SK-N-SH (cell line): ENCODE results near the gene FNDC4. TPM values are rescaled to one million over a fixed set of nuclear protein-coding genes. Genes with fewer than 3 reads are reported as not detected.
A peak's percentile ranks its signal among the peaks of the same experiment; 100 is the strongest.

Experiments
- CTCF ChIA-PET: fragments of 300-600, 350-600 bp; formaldehyde crosslinking; extraction: SDS; loops from one replicate; lab custom pipeline; 2021; lab: Yijun Ruan, JAX
- POLR2A ChIA-PET: fragments of 350-600 bp; sonication (Branson Sonifier 250); formaldehyde crosslinking; extraction: SDS; loops from one replicate; lab custom pipeline; 2020; ENCODE audit warnings: antibody characterized with exemption, inconsistent platforms; lab: Yijun Ruan, JAX
- DNase-seq: peaks from one replicate; pipeline ENCODE4 v3.0.0; 2012
- H2AFZ ChIP-seq: fragments of 200-600 bp; sonication (generic); 2 replicates; pipeline ENCODE4 v1.8.1; 2016; ENCODE audit warnings: antibody characterized with exemption, mild to moderate bottlenecking, low read depth
- H3F3A ChIP-seq: fragments of 200-600 bp; sonication (generic); replicated peaks from 2 replicates; pipeline ENCODE3; 2016; ENCODE audit warnings: antibody characterized with exemption, mild to moderate bottlenecking; ENCODE audit not compliant: insufficient read depth
- H3K27ac ChIP-seq, 2 experiments: fragments of 200-500 bp in 1 of 2; fragments of 200-600 bp in 1 of 2; sonication (Bioruptor generic) in 1 of 2; sonication (generic), shearing (Covaris generic) in 1 of 2; 2 replicates each; pipeline versions ENCODE4 v1.5.1 to v1.6.1; 2014 to 2016; ENCODE audit warnings: low read depth in 2 of 2, inconsistent platforms in 1 of 2, low read length in 1 of 2, mild to moderate bottlenecking in 1 of 2, mixed read lengths in 1 of 2
- H3K27me3 ChIP-seq: fragments of 200-600 bp; sonication (generic), shearing (Covaris generic); 2 replicates; pipeline ENCODE4 v1.6.1; 2016; ENCODE audit warnings: mixed run types; ENCODE audit not compliant: insufficient read depth
- H3K36me3 ChIP-seq, 2 experiments: fragments of 200-500 bp in 1 of 2; fragments of 200-600 bp in 1 of 2; sonication (Bioruptor generic) in 1 of 2; sonication (generic) in 1 of 2; replicated peaks in 1 of 2; 2 replicates each; pipeline versions ENCODE3 to v1.5.1; 2014 to 2016; ENCODE audit warnings: low read length in 1 of 2, mild to moderate bottlenecking in 1 of 2; ENCODE audit not compliant: insufficient read depth in 2 of 2, control insufficient read depth in 1 of 2
- H3K4me1 ChIP-seq, 2 experiments: fragments of 200-500 bp in 1 of 2; fragments of 200-600 bp in 1 of 2; sonication (Bioruptor generic) in 1 of 2; sonication (generic), shearing (Covaris generic) in 1 of 2; 2 replicates each; pipeline versions ENCODE4 v1.5.1 to v1.6.1; 2014 to 2016; ENCODE audit warnings: low read depth in 1 of 2, low read length in 1 of 2, mixed run types in 1 of 2; ENCODE audit not compliant: insufficient read depth in 2 of 2, control insufficient read depth in 1 of 2
- H3K4me2 ChIP-seq: fragments of 200-600 bp; sonication (generic), shearing (Covaris generic); 2 replicates; pipeline ENCODE4 v1.6.1; 2017; ENCODE audit warnings: mixed run types
- H3K4me3 ChIP-seq, 2 experiments: fragments of 200-500 bp in 1 of 2; fragments of 200-600 bp in 1 of 2; sonication (Bioruptor generic) in 1 of 2; sonication (generic), shearing (Covaris generic) in 1 of 2; 2 replicates each; pipeline versions ENCODE4 v1.5.1 to v1.8.1; 2014 to 2016; ENCODE audit warnings: low read depth in 2 of 2, inconsistent platforms in 1 of 2, low read length in 1 of 2, mild to moderate bottlenecking in 1 of 2, mixed read lengths in 1 of 2, moderate library complexity in 1 of 2
- H3K79me2 ChIP-seq: fragments of 200-600 bp; sonication (generic); 2 replicates; pipeline ENCODE4 v1.8.1; 2017; ENCODE audit warnings: mild to moderate bottlenecking; ENCODE audit not compliant: insufficient read depth
- H3K9ac ChIP-seq: fragments of 200-600 bp; sonication (generic); 2 replicates; pipeline ENCODE4 v1.6.1; 2017; ENCODE audit warnings: mixed run types
- H3K9me2 ChIP-seq: fragments of 200-600 bp; sonication (generic); 2 replicates; pipeline ENCODE4 v1.6.1; 2017; ENCODE audit warnings: mixed run types
- H3K9me3 ChIP-seq: fragments of 200-600 bp; sonication (generic); 2 replicates; pipeline ENCODE4 v1.6.1; 2017; ENCODE audit warnings: mixed run types, mild to moderate bottlenecking, moderate library complexity
- H4K20me1 ChIP-seq: fragments of 200-600 bp; sonication (generic); 2 replicates; pipeline ENCODE4 v1.6.1; 2017; ENCODE audit warnings: mild to moderate bottlenecking, mixed run types; ENCODE audit not compliant: insufficient read depth
- CHD2 ChIP-seq: fragments of 150-350 bp; IDR thresholded peaks from 2 replicates; pipeline ENCODE4 v1.6.1; 2018; ENCODE audit warnings: low read length; ENCODE audit not compliant: partially characterized antibody
- ELF1 ChIP-seq: IDR thresholded peaks from 2 replicates; pipeline ENCODE4 v1.4.0; 2012
- EP300 ChIP-seq, 2 experiments: IDR thresholded peaks; 2 replicates each; pipeline versions ENCODE4 v1.4.0 to v1.6.1; 2012; ENCODE audit warnings: borderline replicate concordance in 1 of 2, low read depth in 1 of 2, low read length in 1 of 2
- FOSL2 ChIP-seq: IDR thresholded peaks from 2 replicates; pipeline ENCODE4 v1.4.0; 2012; ENCODE audit warnings: low read depth, mild to moderate bottlenecking, moderate library complexity, borderline replicate concordance
- GATA2 ChIP-seq: sonication (generic); formaldehyde crosslinking; IDR thresholded peaks from 2 replicates; pipeline ENCODE4 v1.5.0; 2020; ENCODE audit warnings: mild to moderate bottlenecking, missing genetic modification reagents
- IRF3 ChIP-seq: fragments of 150-350 bp; IDR thresholded peaks from 2 replicates; pipeline ENCODE4 v1.6.1; 2016; ENCODE audit warnings: mild to moderate bottlenecking, low read depth, low read length
- JUND ChIP-seq: IDR thresholded peaks from 2 replicates; pipeline ENCODE4 v1.4.0; 2012
- MAX ChIP-seq: IDR thresholded peaks from 2 replicates; pipeline ENCODE4 v1.4.0; 2012; ENCODE audit warnings: low read depth
- MXI1 ChIP-seq: IDR thresholded peaks from 2 replicates; pipeline ENCODE4 v1.6.1; 2012; ENCODE audit warnings: mild to moderate bottlenecking, low read depth, low read length, improper control_type of control experiment
- NFIC ChIP-seq: IDR thresholded peaks from 2 replicates; pipeline ENCODE4 v1.4.0; 2012; ENCODE audit warnings: borderline replicate concordance
- NRF1 ChIP-seq: IDR thresholded peaks from 2 replicates; pipeline ENCODE4 v1.6.1; 2012; ENCODE audit warnings: low read depth, mild to moderate bottlenecking, low read length
- POLR2AphosphoS5 ChIP-seq: IDR thresholded peaks from 2 replicates; pipeline ENCODE4 v1.6.1; 2012; ENCODE audit warnings: low read depth, low read length
- RCOR1 ChIP-seq: fragments of 150-350 bp; IDR thresholded peaks from 2 replicates; pipeline ENCODE4 v1.6.1; 2017; ENCODE audit warnings: antibody characterized with exemption, low read length
- RFX5 ChIP-seq: IDR thresholded peaks from 2 replicates; pipeline ENCODE4 v1.6.1; 2012; ENCODE audit warnings: mild to moderate bottlenecking, improper control_type of control experiment, low read length
- RXRA ChIP-seq: IDR thresholded peaks from 2 replicates; pipeline ENCODE4 v1.4.0; 2012; ENCODE audit warnings: low read depth, mild to moderate bottlenecking, borderline replicate concordance
- SIN3A ChIP-seq: IDR thresholded peaks from 2 replicates; pipeline ENCODE4 v1.6.1; 2012; ENCODE audit warnings: low read depth, mild to moderate bottlenecking, low read length, moderate library complexity, borderline replicate concordance
- SMC3 ChIP-seq: IDR thresholded peaks from 2 replicates; pipeline ENCODE4 v1.6.1; 2012; ENCODE audit warnings: low read depth, low read length, improper control_type of control experiment
- TAF1 ChIP-seq: IDR thresholded peaks from 2 replicates; pipeline ENCODE4 v1.6.1; 2012; ENCODE audit warnings: low read depth, mild to moderate bottlenecking, low read length, moderate library complexity, borderline replicate concordance
- TCF12 ChIP-seq: IDR thresholded peaks from 2 replicates; pipeline ENCODE4 v1.4.0; 2012
- TEAD4 ChIP-seq: IDR thresholded peaks from 2 replicates; pipeline ENCODE4 v1.4.0; 2012; ENCODE audit warnings: mild to moderate bottlenecking, borderline replicate concordance; ENCODE audit not compliant: insufficient read depth
- USF2 ChIP-seq: fragments of 150-350 bp; IDR thresholded peaks from 2 replicates; pipeline ENCODE4 v1.6.1; 2017; ENCODE audit warnings: antibody characterized with exemption, low read length, low read depth, borderline replicate concordance
- ZBTB33 ChIP-seq: IDR thresholded peaks from 2 replicates; pipeline ENCODE4 v1.4.0; 2012; ENCODE audit warnings: low read depth, borderline replicate concordance
- WGBS: methylation state at CpG from one replicate; pipeline ENCODE4 v1.1.6; 2017; ENCODE audit warnings: low lambda C conversion rate; 5-methylcytosine and 5-hydroxymethylcytosine counted together
- polyA plus RNA-seq, 3 experiments: library from polyadenylated mRNA; depleted of rRNA; stranded (reverse); fragments of >200 nt; gene quantifications; 2 replicates each; pipeline ENCODE4 v1.2.3, GENCODE V29; 2012

Gene FNDC4
- polyA plus RNA-seq, 1 of the 3 experiments (the other 2 are of a cell fraction) = 27.0 TPM

GRCh38 chr2:27489498-27490397 lies 5.3 kb downstream of the FNDC4 start, which contains the start of gene IFT172:
TSS of gene IFT172 (minus strand) at chr2:27489743. CDS start at chr2:27489653, 90 bp downstream.
- Histone ChIP-seq H3K27me3 (no peaks in the 10 kb centered on the region), H2AFZ (peak within 1 kb of the TSS; percentile 86), H3K9me2 (no peaks in the 10 kb centered on the region), H3K9ac (peak within 1 kb of the TSS; percentile 53), H3K4me2 (peak within 1 kb of the TSS; percentile 89), H4K20me1 (no peaks in the 10 kb centered on the region), H3K79me2 (peaks cover 12% of the 10 kb centered on the region; the same call in 1 of the 2 replicates), H3F3A (peaks cover 10% of the 10 kb centered on the region), H3K9me3 (no peaks in the 10 kb centered on the region), H3K4me3 (peak within 1 kb of the TSS; percentile 72 to 86), H3K36me3 (peaks cover 7 to 11% of the 10 kb centered on the region in 2 experiments), H3K27ac (peak within 1 kb of the TSS; percentile 46 to 81; a peak in 3 of 4 replicates), H3K4me1 (peaks cover 7 to 20% of the 10 kb centered on the region in 2 experiments; a peak in 3 of 4 replicates)
- TF ChIP-seq SMC3 = no peak
- TF ChIP-seq JUND = no peak
- TF ChIP-seq TAF1 = peak; percentile 68
- TF ChIP-seq TEAD4 = no peak
- TF ChIP-seq EP300 (IDR thresholded peaks at IDR 0.05; ENCODE audit: borderline replicate concordance in 1 of 2, low read depth in 1 of 2, low read length in 1 of 2) = no peak
- no peak for TF ChIP-seq RXRA
- peak; percentile 61; the same call in 1 of the 2 replicates for TF ChIP-seq RFX5
- no peak for TF ChIP-seq NFIC
- no peak for TF ChIP-seq USF2
- peak; percentile 93 for TF ChIP-seq MAX
- no peak for TF ChIP-seq IRF3
- peak; percentile 77 for TF ChIP-seq CHD2
- peak; percentile 92 for TF ChIP-seq POLR2AphosphoS5
- TF ChIP-seq GATA2 = no peak
- peak; percentile 97 for TF ChIP-seq SIN3A
- TF ChIP-seq MXI1 = peak; percentile 99
- peak; percentile 99 for TF ChIP-seq NRF1
- no peak for TF ChIP-seq ELF1
- no peak for TF ChIP-seq TCF12
- TF ChIP-seq ZBTB33 = no peak
- TF ChIP-seq FOSL2 = no peak
- peak; percentile 55 for TF ChIP-seq RCOR1
- 9% methylated on average over 43 of the region's 43 CpGs for WGBS
- ChIA-PET POLR2A (interaction anchor here (1.8 kb wide), 1 partner anchor 61 kb away, joined by 7 read pairs; the partner anchor contains the start of gene NRBP1), CTCF (interaction anchor here (1.0 to 2.1 kb wide), 5 partner anchors 18 to 193 kb away, joined by 3 to 6 read pairs (median 4); partner anchors contain the start of gene PPM1G)
- peak; percentile 99 for DNase-seq
